ENCODE measurements around the gene MARK3. TPM values are rescaled to one million over a fixed set of nuclear protein-coding genes. Genes with fewer than 3 reads are reported as not detected.

The MARK3 gene
- 74.3 and 75.0 TPM in 2 replicates for total RNA-seq (2014; rRNA removed; shearing (Covaris generic))

GRCh38 chr14:103385152-103385928 lies at the start of gene MARK3:
TSS of gene MARK3 (plus strand) at chr14:103385415. CDS start at chr14:103386030, 615 bp downstream.

GRCh38 chr14:103522649-103523574 lies 137.7 kb downstream of the MARK3 start, which contains the start of gene CKB:
TSS of gene CKB (minus strand) at chr14:103522830. CDS start at chr14:103522493, 337 bp downstream.

GRCh38 chr14:103528587-103529382 lies 143.6 kb downstream of the MARK3 start, which contains the start of gene TRMT61A:
TSS of gene TRMT61A (plus strand) at chr14:103529196. CDS start at chr14:103529979, 783 bp downstream.

Small RNA genes lying within 50 kb of the gene (small RNA-seq; reads per million reads assigned to genes)
- gene RNU7-160P = not detected
- 10.1 reads per million, percentile 89 among the genes with 10 or more reads in this experiment for gene SNORA28

Other genes with a start within 250 kb of the MARK3 start
- gene EIF5, start 51.2 kb upstream of the MARK3 start, total RNA-seq (2014; rRNA removed; shearing (Covaris generic)) = 118 TPM in 2 replicates
- 161 and 215 TPM in 2 replicates for gene CKB, start 137.4 kb downstream of the MARK3 start, total RNA-seq (2014; rRNA removed; shearing (Covaris generic))
- 24.2 and 29.2 TPM in 2 replicates for gene TRMT61A, start 143.8 kb downstream of the MARK3 start, total RNA-seq (2014; rRNA removed; shearing (Covaris generic))
- gene BAG5, start 177.2 kb downstream of the MARK3 start, total RNA-seq (2014; rRNA removed; shearing (Covaris generic)) = 11.4 and 13.9 TPM in 2 replicates
- gene COA8, start 177.5 kb downstream of the MARK3 start, total RNA-seq (2014; rRNA removed; shearing (Covaris generic)) = 14.6 and 20.0 TPM in 2 replicates
- gene KLC1, start 243.8 kb downstream of the MARK3 start, total RNA-seq (2014; rRNA removed; shearing (Covaris generic)) = 189 and 272 TPM in 2 replicates